HFF-Myc (cell line): ENCODE results near the gene MELTF.
"Not testable (repeated sequence)": the region's sequence is repeated elsewhere in the genome, so short reads cannot be mapped to it uniquely, and the experiment has no call there.

Experiments used
- DNase-seq: peaks from one replicate; pipeline ENCODE4 v3.0.0-alpha.2; 2011; ENCODE audit warnings: low read depth; ENCODE audit errors: extremely low read depth
- H3K4me3 ChIP-seq: replicated peaks from 2 replicates; pipeline ENCODE4 v1.5.1; 2011; ENCODE audit warnings: low read depth, mild to moderate bottlenecking, control low read depth, low read length
- CTCF ChIP-seq: IDR thresholded peaks from 2 replicates; pipeline ENCODE4 v1.5.1; 2012; ENCODE audit warnings: mild to moderate bottlenecking, low read depth, low read length, control low read depth; ENCODE audit errors: missing control alignments

Gene MELTF

GRCh38 chr3:197029511-197030167, at the start of gene MELTF:
TSS of gene MELTF (minus strand) at chr3:197029817. CDS start at chr3:197029702, 115 bp downstream.
- peak; percentile 61 for TF ChIP-seq CTCF
- DNase-seq, result no peak

GRCh38 chr3:197076415-197076814, 46.8 kb upstream of the MELTF start:
- no peak for TF ChIP-seq CTCF
- no peak overlapping the region for H3K4me3 ChIP-seq
- no peak for DNase-seq

More at GRCh38 chr3:197029511-197030167, at the start of gene MELTF:
- H3K4me3 ChIP-seq, result peak within 1 kb of the TSS; percentile 38

- no peak for TF ChIP-seq CTCF
- no peak overlapping the region for H3K4me3 ChIP-seq
- no peak for DNase-seq
Measured at GRCh38 chr3:197068077-197068476, 38.5 kb upstream of the MELTF start.

GRCh38 chr3:197064771-197065170, 35.2 kb upstream of the MELTF start:
- no peak for DNase-seq
- no peak for TF ChIP-seq CTCF
- no peak overlapping the region for H3K4me3 ChIP-seq

- no peak for DNase-seq
Measured at GRCh38 chr3:197062446-197062845, 32.8 kb upstream of the MELTF start.

GRCh38 chr3:197051637-197052036, 22.0 kb upstream of the MELTF start:
- not testable (repeated sequence) for H3K4me3 ChIP-seq, DNase-seq

More at GRCh38 chr3:197062446-197062845, 32.8 kb upstream of the MELTF start:
- H3K4me3 ChIP-seq, result no peak overlapping the region
- TF ChIP-seq CTCF, result no peak

GRCh38 chr3:197050511-197050910, 20.9 kb upstream of the MELTF start:
- no peak for TF ChIP-seq CTCF

More at GRCh38 chr3:197050511-197050910, 20.9 kb upstream of the MELTF start:
- DNase-seq, result no peak
- H3K4me3 ChIP-seq, result no peak overlapping the region
